ENCODE data around the gene CMPK1.
"Not testable (repeated sequence)": the region's sequence is repeated elsewhere in the genome, so short reads cannot be mapped to it uniquely, and the experiment has no call there.

Gene CMPK1

DNA sequence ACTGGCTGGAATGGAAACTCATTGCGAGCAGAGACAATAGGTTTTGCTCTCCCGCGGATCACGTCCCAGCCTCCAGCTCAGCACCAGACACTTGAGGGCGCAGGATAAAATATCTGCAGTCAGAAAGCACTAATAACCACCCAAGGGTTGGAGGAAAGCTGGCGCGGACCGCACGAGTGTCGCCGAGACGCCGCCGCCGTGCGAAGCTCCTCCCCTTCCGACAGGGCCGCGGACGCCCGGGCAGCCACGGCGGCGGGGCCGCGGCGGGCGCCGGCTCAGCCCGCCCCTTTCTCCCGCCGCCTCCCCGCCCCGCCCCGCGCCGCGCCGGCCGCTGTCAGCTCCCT lies at the start of gene CMPK1:
TSS of gene CMPK1 (plus strand) at position 213 of the 344 bp plus-strand sequence. CDS start 156 bp downstream, outside the sequence.
- TF ChIP-seq, protein P1, sequence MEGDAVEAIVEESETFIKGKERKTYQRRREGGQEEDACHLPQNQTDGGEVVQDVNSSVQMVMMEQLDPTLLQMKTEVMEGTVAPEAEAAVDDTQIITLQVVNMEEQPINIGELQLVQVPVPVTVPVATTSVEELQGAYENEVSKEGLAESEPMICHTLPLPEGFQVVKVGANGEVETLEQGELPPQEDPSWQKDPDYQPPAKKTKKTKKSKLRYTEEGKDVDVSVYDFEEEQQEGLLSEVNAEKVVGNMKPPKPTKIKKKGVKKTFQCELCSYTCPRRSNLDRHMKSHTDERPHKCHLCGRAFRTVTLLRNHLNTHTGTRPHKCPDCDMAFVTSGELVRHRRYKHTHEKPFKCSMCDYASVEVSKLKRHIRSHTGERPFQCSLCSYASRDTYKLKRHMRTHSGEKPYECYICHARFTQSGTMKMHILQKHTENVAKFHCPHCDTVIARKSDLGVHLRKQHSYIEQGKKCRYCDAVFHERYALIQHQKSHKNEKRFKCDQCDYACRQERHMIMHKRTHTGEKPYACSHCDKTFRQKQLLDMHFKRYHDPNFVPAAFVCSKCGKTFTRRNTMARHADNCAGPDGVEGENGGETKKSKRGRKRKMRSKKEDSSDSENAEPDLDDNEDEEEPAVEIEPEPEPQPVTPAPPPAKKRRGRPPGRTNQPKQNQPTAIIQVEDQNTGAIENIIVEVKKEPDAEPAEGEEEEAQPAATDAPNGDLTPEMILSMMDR (IDR thresholded peaks at IDR 0.05; ENCODE audit: insufficient read depth, missing control alignments): peak; percentile 43
- FAIRE-seq: no peak
- peak; percentile 43 for DNase-seq (ENCODE audit: insufficient read length, low spot score)

DNA sequence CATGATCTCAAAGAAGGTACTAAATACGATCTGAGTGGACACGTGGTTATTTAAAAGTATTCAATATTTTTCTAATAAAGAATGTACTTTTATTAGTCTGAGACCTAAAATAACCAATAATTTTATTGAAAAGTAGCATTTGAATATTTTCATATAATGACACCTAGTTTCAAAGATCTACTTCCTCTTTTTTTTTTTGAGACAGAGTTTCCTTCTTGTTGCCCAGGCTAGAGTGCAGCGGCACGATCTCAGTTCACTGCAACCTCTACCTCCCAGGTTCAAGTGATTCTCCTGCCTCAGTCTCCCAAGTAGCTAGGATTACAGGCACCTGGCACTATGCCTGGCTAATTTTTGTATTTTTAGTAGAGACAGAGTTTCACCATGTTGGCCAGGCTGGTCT lies 45.5 kb upstream of the CMPK1 start:
- not testable (repeated sequence) for FAIRE-seq; DNase-seq (ENCODE audit: insufficient read length, low spot score)

DNA sequence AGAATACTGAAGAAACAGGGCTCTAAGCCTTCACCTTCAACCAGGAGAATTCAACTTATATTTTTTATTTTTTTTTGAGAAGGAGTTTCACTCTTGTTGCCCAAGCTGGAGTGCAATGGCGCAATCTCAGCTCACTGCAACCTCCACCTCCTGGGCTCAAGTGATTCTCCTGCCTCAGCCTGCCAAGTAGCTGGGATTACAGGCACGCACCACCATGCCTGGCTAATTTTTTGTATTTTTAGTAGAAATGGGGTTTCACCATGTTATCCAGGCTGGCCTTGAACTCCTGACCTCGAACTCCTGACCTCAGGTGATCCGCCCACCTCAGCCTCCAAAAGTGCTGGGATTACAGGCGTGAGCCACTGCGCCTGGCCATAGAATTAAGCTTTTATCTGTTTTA lies 38.7 kb upstream of the CMPK1 start:
- DNase-seq (ENCODE audit: insufficient read length, low spot score); FAIRE-seq: not testable (repeated sequence)

GRCh38 chr1:47295579-47295978 lies 38.0 kb upstream of the CMPK1 start:
- DNase-seq (ENCODE audit: insufficient read length, low spot score) (no peak), FAIRE-seq (no peak)
- TF ChIP-seq, protein P1 (IDR thresholded peaks at IDR 0.05; ENCODE audit: insufficient read depth, missing control alignments): no peak

- TF ChIP-seq, protein P1 (IDR thresholded peaks at IDR 0.05; ENCODE audit: insufficient read depth, missing control alignments): no peak
- DNase-seq (ENCODE audit: insufficient read length, low spot score) (no peak), FAIRE-seq (no peak)
Measured at GRCh38 chr1:47298025-47298699, 35.4 kb upstream of the CMPK1 start.

DNA sequence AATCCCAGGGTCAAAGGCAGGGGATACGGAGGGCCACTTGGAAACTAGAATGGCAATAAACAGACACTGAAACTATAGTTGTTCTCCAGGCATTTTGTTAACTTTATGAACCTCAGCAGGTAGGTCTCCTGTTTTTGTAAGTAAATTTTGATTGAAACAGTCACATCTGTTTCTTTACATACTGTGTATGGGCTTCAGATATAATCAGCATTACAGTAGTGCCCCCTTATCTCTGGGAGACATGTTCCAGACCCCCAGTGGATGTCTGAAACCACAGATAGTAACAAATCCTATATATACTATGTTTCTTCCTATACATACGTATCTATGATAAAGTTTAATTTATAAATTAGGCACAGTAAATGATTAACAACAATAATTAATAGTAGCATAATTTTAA lies 31.1 kb upstream of the CMPK1 start:
- TF ChIP-seq, protein P1 (IDR thresholded peaks at IDR 0.05; ENCODE audit: insufficient read depth, missing control alignments): no peak
- DNase-seq (ENCODE audit: insufficient read length, low spot score) (no peak), FAIRE-seq (no peak)

GRCh38 chr1:47309427-47309826 lies 24.2 kb upstream of the CMPK1 start:
- TF ChIP-seq, protein P1 (IDR thresholded peaks at IDR 0.05; ENCODE audit: insufficient read depth, missing control alignments): no peak
- FAIRE-seq (no peak), DNase-seq (ENCODE audit: insufficient read length, low spot score) (no peak)

- no peak for FAIRE-seq
- DNase-seq (ENCODE audit: insufficient read length, low spot score): peak; percentile 87
- TF ChIP-seq, protein P1 (IDR thresholded peaks at IDR 0.05; ENCODE audit: insufficient read depth, missing control alignments): no peak
Measured at GRCh38 chr1:47313915-47314664, 19.5 kb upstream of the CMPK1 start, which contains the start of gene STIL. Gene STIL, minus strand, starts transcription at chr1:47314147. Its CDS starts 3,828 bp downstream, at chr1:47310319.

Measured in D721Med (cell line).